LNCaP clone FGC (cell line): ENCODE results near the gene TBC1D17.

ENCODE experiments used
- DNase-seq: peaks from one replicate; pipeline ENCODE4 v3.0.0-alpha.2; 2011; ENCODE audit warnings: low read depth
- H3K4me3 ChIP-seq: 2 replicates; pipeline ENCODE4 v1.5.1; 2011; ENCODE audit warnings: mild to moderate bottlenecking, low read depth, low read length, control low read depth
- CTCF ChIP-seq: IDR thresholded peaks from 2 replicates; pipeline ENCODE4 v1.5.1; 2012; ENCODE audit warnings: mild to moderate bottlenecking; ENCODE audit not compliant: control insufficient read depth, insufficient read depth; ENCODE audit errors: extremely low read depth

Gene TBC1D17

GRCh38 chr19:49936549-49936948, 59.0 kb downstream of the TBC1D17 start:
- DNase-seq: no peak
- H3K4me3 ChIP-seq: no peak overlapping the region
- TF ChIP-seq CTCF: no peak

GRCh38 chr19:49937750-49938381, 60.4 kb downstream of the TBC1D17 start:
- no peak for DNase-seq
- peak; percentile 91 for TF ChIP-seq CTCF
- peak overlapping the region; percentile 36 for H3K4me3 ChIP-seq
